Retinal pigment epithelial cell (primary cell): Measurements from ENCODE around the gene MYO18B.

Experiments
- DNase-seq: peaks from one replicate; pipeline ENCODE4 v3.0.0-alpha.2; 2010; ENCODE audit warnings: low read depth
- H3K4me3 ChIP-seq: 2 replicates; pipeline ENCODE4 v1.5.1; 2011; ENCODE audit warnings: mild to moderate bottlenecking, low read length, control low read depth, moderate library complexity
- TF ChIP-seq, protein P1 (sequence below): conservative IDR thresholded peaks from 2 replicates; pipeline ENCODE4 v1.5.1; 2011; ENCODE audit warnings: low read depth, low read length, control low read depth, inconsistent platforms

Gene MYO18B

GRCh38 chr22:26045051-26045450 is 303.1 kb downstream of the MYO18B start:
- TF ChIP-seq, protein P1, sequence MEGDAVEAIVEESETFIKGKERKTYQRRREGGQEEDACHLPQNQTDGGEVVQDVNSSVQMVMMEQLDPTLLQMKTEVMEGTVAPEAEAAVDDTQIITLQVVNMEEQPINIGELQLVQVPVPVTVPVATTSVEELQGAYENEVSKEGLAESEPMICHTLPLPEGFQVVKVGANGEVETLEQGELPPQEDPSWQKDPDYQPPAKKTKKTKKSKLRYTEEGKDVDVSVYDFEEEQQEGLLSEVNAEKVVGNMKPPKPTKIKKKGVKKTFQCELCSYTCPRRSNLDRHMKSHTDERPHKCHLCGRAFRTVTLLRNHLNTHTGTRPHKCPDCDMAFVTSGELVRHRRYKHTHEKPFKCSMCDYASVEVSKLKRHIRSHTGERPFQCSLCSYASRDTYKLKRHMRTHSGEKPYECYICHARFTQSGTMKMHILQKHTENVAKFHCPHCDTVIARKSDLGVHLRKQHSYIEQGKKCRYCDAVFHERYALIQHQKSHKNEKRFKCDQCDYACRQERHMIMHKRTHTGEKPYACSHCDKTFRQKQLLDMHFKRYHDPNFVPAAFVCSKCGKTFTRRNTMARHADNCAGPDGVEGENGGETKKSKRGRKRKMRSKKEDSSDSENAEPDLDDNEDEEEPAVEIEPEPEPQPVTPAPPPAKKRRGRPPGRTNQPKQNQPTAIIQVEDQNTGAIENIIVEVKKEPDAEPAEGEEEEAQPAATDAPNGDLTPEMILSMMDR: no peak
- no peak for DNase-seq
- H3K4me3 ChIP-seq: no peak overlapping the region

GRCh38 chr22:26045860-26046259 is 303.9 kb downstream of the MYO18B start:
- no peak for DNase-seq
- TF ChIP-seq, protein P1: no peak
- H3K4me3 ChIP-seq: no peak overlapping the region

GRCh38 chr22:26047516-26047915 is 305.5 kb downstream of the MYO18B start:
- DNase-seq: no peak
- H3K4me3 ChIP-seq: no peak overlapping the region
- TF ChIP-seq, protein P1: no peak

DNA sequence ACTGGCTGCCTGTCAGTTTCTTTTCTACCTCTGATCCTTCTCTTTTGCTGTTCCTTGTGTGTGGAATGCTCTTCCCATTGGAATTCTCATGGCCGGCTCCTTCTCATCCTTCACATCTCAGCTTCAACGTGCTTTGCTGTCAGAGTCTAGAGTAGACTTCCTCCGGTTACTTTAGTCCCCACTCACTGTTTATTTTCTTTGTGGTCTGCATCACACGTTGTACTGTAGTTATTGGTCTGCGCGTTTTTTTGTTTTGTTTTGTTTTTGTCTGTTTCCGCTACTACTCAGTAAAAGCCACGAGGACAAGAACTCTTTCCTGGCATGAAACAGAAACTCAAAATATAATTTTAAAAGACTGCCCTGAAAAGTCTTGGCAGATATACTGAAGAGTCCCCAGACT is 305.9 kb downstream of the MYO18B start:
- H3K4me3 ChIP-seq: no peak overlapping the region
- TF ChIP-seq, protein P1: no peak
- no peak for DNase-seq

GRCh38 chr22:26050079-26050478 is 308.1 kb downstream of the MYO18B start:
- TF ChIP-seq, protein P1: no peak
- no peak for DNase-seq

GRCh38 chr22:26053737-26054316 is 311.8 kb downstream of the MYO18B start:
- TF ChIP-seq, protein P1: no peak

More at GRCh38 chr22:26050079-26050478, 308.1 kb downstream of the MYO18B start:
- H3K4me3 ChIP-seq: no peak overlapping the region

DNA sequence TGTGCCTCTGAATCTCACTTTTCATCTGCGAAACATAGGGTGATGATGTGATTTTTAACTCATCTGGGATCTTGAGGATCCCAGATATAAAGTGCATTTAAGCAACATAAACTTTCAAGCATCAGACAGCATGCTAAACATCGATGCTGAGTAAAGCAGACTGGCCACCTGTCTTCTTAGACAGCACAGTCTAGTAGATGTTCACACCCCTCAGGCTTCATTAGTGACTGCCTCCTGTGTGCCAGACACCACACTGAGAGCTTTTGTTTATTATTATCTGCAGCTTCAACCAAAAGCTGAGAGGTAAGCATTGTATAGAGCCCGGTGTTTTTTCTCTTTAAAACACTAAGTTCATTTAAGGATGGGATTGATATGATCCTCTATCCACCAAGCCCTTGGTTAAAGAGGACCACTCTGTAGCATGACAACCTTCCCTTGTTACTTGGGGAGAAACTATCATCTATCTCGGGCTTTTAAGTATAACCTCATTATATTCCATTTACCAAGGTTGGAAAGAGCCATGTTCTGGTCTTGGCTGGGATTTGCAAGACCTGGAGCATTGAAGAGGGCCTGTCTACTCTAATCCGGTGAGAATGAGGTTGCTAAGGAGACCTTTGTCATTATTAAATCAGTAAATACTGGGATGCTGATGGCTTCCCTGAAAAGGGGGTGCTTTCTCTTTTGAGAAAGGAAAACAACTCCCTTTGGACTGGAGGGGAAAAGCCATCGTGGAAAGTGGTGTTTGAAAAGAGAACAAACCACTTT is 313.0 kb downstream of the MYO18B start:
- TF ChIP-seq, protein P1: no peak
- no peak for DNase-seq
- no peak overlapping the region for H3K4me3 ChIP-seq

More at GRCh38 chr22:26053737-26054316, 311.8 kb downstream of the MYO18B start:
- no peak for DNase-seq
- no peak overlapping the region for H3K4me3 ChIP-seq
